ENCODE results near the gene DDR1.

- TF ChIP-seq, protein P1, sequence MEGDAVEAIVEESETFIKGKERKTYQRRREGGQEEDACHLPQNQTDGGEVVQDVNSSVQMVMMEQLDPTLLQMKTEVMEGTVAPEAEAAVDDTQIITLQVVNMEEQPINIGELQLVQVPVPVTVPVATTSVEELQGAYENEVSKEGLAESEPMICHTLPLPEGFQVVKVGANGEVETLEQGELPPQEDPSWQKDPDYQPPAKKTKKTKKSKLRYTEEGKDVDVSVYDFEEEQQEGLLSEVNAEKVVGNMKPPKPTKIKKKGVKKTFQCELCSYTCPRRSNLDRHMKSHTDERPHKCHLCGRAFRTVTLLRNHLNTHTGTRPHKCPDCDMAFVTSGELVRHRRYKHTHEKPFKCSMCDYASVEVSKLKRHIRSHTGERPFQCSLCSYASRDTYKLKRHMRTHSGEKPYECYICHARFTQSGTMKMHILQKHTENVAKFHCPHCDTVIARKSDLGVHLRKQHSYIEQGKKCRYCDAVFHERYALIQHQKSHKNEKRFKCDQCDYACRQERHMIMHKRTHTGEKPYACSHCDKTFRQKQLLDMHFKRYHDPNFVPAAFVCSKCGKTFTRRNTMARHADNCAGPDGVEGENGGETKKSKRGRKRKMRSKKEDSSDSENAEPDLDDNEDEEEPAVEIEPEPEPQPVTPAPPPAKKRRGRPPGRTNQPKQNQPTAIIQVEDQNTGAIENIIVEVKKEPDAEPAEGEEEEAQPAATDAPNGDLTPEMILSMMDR (IDR thresholded peaks at IDR 0.05), result no peak
- TF ChIP-seq, protein P2, sequence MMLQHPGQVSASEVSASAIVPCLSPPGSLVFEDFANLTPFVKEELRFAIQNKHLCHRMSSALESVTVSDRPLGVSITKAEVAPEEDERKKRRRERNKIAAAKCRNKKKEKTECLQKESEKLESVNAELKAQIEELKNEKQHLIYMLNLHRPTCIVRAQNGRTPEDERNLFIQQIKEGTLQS (CRISPR knock-in tag; conservative IDR thresholded peaks at IDR 0.05), result no peak
- no peak for TF ChIP-seq MXD4 (CRISPR knock-in tag; IDR thresholded peaks at IDR 0.05; ENCODE audit: borderline replicate concordance)
These were observed 23.7 kb downstream of the DDR1 start, which contains the start of gene GTF2H4 for GRCh38 chr6:30907758-30908591.
